DOHH2 (cell line): ENCODE data around the gene NDUFA8.

ENCODE experiments used
- H3F3A ChIP-seq: fragments of 200-600 bp; sonication (generic), shearing (Covaris generic); 2 replicates; pipeline ENCODE4 v1.6.0; 2016; ENCODE audit warnings: antibody characterized with exemption, mild to moderate bottlenecking; ENCODE audit not compliant: control insufficient read depth, insufficient read depth
- H3K27ac ChIP-seq: fragments of 200-600 bp; sonication (generic); 2 replicates; pipeline ENCODE4 v1.5.1; 2014; ENCODE audit warnings: low read depth, mild to moderate bottlenecking, low read length, moderate library complexity
- H3K27me3 ChIP-seq: fragments of 200-600 bp; sonication (generic); 2 replicates; pipeline ENCODE4 v1.6.1; 2014; ENCODE audit warnings: mild to moderate bottlenecking, low read length, mixed read lengths; ENCODE audit not compliant: control insufficient read depth
- H3K36me3 ChIP-seq: fragments of 200-600 bp; sonication (generic); 2 replicates; pipeline ENCODE4 v1.6.1; 2014; ENCODE audit warnings: mild to moderate bottlenecking, low read length, moderate library complexity, mixed read lengths; ENCODE audit not compliant: control insufficient read depth
- H3K4me1 ChIP-seq: fragments of 200-600 bp; sonication (generic); 2 replicates; pipeline ENCODE4 v1.6.1; 2014; ENCODE audit warnings: mild to moderate bottlenecking, low read length, mixed read lengths; ENCODE audit not compliant: control insufficient read depth
- H3K4me2 ChIP-seq: fragments of 200-600 bp; sonication (generic); 2 replicates; pipeline ENCODE4 v1.6.0; 2014; ENCODE audit warnings: mild to moderate bottlenecking, low read length, moderate library complexity
- H3K4me3 ChIP-seq: fragments of 200-600 bp; sonication (generic); 2 replicates; pipeline ENCODE4 v1.5.1; 2014; ENCODE audit warnings: mild to moderate bottlenecking, low read length, mixed read lengths
- H3K79me2 ChIP-seq: fragments of 200-600 bp; sonication (generic); 2 replicates; pipeline ENCODE4 v1.6.1; 2014; ENCODE audit warnings: mild to moderate bottlenecking, low read length, mixed read lengths; ENCODE audit not compliant: control insufficient read depth
- H3K9me2 ChIP-seq: fragments of 200-600 bp; sonication (generic); replicated peaks from 2 replicates; pipeline ENCODE4 v1.6.1; 2014; ENCODE audit warnings: mild to moderate bottlenecking, low read length, mixed read lengths; ENCODE audit not compliant: control insufficient read depth
- H3K9me3 ChIP-seq: fragments of 200-600 bp; sonication (generic); 2 replicates; pipeline ENCODE4 v1.6.1; 2014; ENCODE audit warnings: antibody characterized with exemption, low read length, mixed read lengths; ENCODE audit not compliant: control insufficient read depth, insufficient read depth
- H4K20me1 ChIP-seq: fragments of 200-600 bp; sonication (generic); 2 replicates; pipeline ENCODE4 v1.6.0; 2014; ENCODE audit warnings: low read depth, mild to moderate bottlenecking, antibody characterized with exemption, low read length, moderate library complexity; ENCODE audit not compliant: control insufficient read depth, insufficient read depth
- CTCF ChIP-seq: fragments of 200-600 bp; sonication (generic); IDR thresholded peaks from one replicate; pipeline ENCODE4 v1.5.1; 2014; ENCODE audit warnings: antibody characterized with exemption, mild to moderate bottlenecking, low read depth, low read length; ENCODE audit not compliant: poor library complexity, severe bottlenecking
- EZH2phosphoT487 ChIP-seq: fragments of 200-600 bp; sonication (generic); IDR thresholded peaks from 2 replicates; pipeline ENCODE4 v1.6.1; 2017; ENCODE audit warnings: borderline replicate concordance, mild to moderate bottlenecking, antibody characterized with exemption, low read length, moderate library complexity, mixed read lengths

Gene NDUFA8

DNA sequence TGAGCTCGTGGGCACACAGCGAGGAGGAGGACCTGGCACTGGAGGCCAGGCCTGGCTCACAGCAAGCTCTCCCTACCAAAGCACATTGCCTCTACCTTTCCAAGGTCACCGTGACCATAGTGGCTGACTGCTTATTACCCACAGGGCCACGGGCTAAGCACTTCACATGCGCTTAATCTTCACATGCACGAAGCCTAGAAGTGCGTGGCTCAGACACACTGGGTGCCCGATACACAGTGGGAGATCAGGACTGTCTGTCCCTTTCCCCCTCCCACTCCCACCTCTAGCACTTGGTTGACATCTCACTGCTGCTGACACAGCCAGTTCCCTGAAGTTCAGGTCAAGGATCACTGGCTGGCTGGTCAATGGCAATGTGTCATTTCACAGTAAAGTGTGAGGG, 45.6 kb upstream of the NDUFA8 start:
- Histone ChIP-seq H3K27ac (no peak overlapping the region), H3K9me2 (no peaks in the 10 kb centered on the region), H3K36me3 (no peaks in the 10 kb centered on the region), H3K9me3 (no peaks in the 10 kb centered on the region), H3K4me1 (no peaks in the 10 kb centered on the region), H3K27me3 (0 out of 2 replicates have a peak, but pooled peaks cover 6% of the 10 kb centered on the region), H3K4me2 (no peak overlapping the region), H3K4me3 (no peak overlapping the region), H3F3A (no peaks in the 10 kb centered on the region), H4K20me1 (no peaks in the 10 kb centered on the region), H3K79me2 (no peaks in the 10 kb centered on the region)
- TF ChIP-seq CTCF (no peak), EZH2phosphoT487 (no peak)

DNA sequence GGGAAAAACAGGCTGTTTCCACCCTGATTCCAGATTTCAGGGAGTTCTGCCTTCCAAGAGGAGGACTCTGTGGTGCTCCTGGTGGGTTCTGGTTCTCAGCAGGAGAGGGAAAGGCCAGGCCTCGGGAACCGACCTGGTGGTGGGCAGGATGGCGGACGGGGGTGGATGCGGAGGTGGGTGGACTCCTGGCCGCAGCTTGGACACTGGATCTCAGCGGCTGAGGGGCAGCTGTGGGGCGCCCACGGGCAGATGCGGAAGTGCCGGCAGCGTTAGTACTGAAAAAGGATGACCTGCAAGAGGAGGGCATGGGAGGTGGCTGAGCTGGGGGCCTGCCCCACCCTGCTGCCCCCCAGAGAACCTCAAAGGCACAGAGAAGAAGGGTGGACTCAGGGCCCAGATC, 44.9 kb upstream of the NDUFA8 start:
- Histone ChIP-seq H3K9me3 (no peaks in the 10 kb centered on the region), H3K27ac (no peak overlapping the region), H3K4me2 (no peak overlapping the region)

GRCh38 chr9:122204055-122204454, 44.5 kb upstream of the NDUFA8 start:
- Histone ChIP-seq H4K20me1 (no peaks in the 10 kb centered on the region), H3K27me3 (0 out of 2 replicates have a peak, but pooled peaks cover 6% of the 10 kb centered on the region), H3K27ac (no peak overlapping the region), H3F3A (no peaks in the 10 kb centered on the region), H3K79me2 (no peaks in the 10 kb centered on the region), H3K4me3 (no peak overlapping the region), H3K9me2 (no peaks in the 10 kb centered on the region), H3K9me3 (no peaks in the 10 kb centered on the region), H3K4me1 (no peaks in the 10 kb centered on the region), H3K36me3 (no peaks in the 10 kb centered on the region), H3K4me2 (no peak overlapping the region)
- TF ChIP-seq CTCF (no peak), EZH2phosphoT487 (no peak)

More for the DNA sequence above, 44.9 kb upstream of the NDUFA8 start:
- H3K4me1 ChIP-seq, result no peaks in the 10 kb centered on the region
- no peaks in the 10 kb centered on the region for H3K9me2 ChIP-seq
- 0 out of 2 replicates have a peak, but pooled peaks cover 6% of the 10 kb centered on the region for H3K27me3 ChIP-seq
- no peaks in the 10 kb centered on the region for H3F3A ChIP-seq
- no peaks in the 10 kb centered on the region for H4K20me1 ChIP-seq
- H3K79me2 ChIP-seq, result no peaks in the 10 kb centered on the region
- TF ChIP-seq EZH2phosphoT487, result no peak
- no peak for TF ChIP-seq CTCF
- no peaks in the 10 kb centered on the region for H3K36me3 ChIP-seq
- no peak overlapping the region for H3K4me3 ChIP-seq
